Common myeloid progenitor, CD34-positive (primary cell): Measurements from ENCODE around the gene GABRB3.

Experiments used
- CTCF ChIA-PET: fragments of 350-600 bp; sonication (Branson Sonifier 250); formaldehyde crosslinking; loops from one replicate; lab custom pipeline; 2021; ENCODE audit warnings: antibody characterized with exemption; lab: Charles Lee
- POLR2A ChIA-PET: fragments of 350-600 bp; sonication (Branson Sonifier 250); formaldehyde crosslinking; loops from one replicate; lab custom pipeline; 2021; ENCODE audit warnings: antibody characterized with exemption; lab: Charles Lee
- DNase-seq, 3 donors: peaks; one replicate each; pipeline versions ENCODE4 v3.0.0 to v3.0.0-alpha.2; 2013
- H3K27ac ChIP-seq, 2 experiments: 1 replicate in 1 of 2; 2 replicates in 1 of 2; pipeline ENCODE4 v1.7.0; 2013; ENCODE audit warnings: inconsistent platforms in 2 of 2, low read length in 2 of 2, mild to moderate bottlenecking in 2 of 2, low read depth in 1 of 2, moderate library complexity in 1 of 2; ENCODE audit not compliant: severe bottlenecking in 2 of 2, insufficient read depth in 1 of 2, poor library complexity in 1 of 2
- H3K27me3 ChIP-seq, 5 experiments: replicated peaks in 2 of 5; 1 replicate in 3 of 5; 2 replicates in 2 of 5; pipeline versions ENCODE4 v1.6.1 to v1.7.0; 2013; ENCODE audit warnings: low read length in 4 of 5, mild to moderate bottlenecking in 2 of 5, moderate library complexity in 2 of 5, inconsistent platforms in 1 of 5; ENCODE audit not compliant: insufficient read depth in 5 of 5, control insufficient read depth in 4 of 5
- H3K36me3 ChIP-seq, 4 experiments: 1 replicate in 2 of 4; 2 replicates in 2 of 4; pipeline versions ENCODE4 v1.6.1 to v1.7.0; 2013; ENCODE audit warnings: low read length in 3 of 4, control low read depth in 1 of 4, mild to moderate bottlenecking in 1 of 4; ENCODE audit not compliant: control insufficient read depth in 4 of 4, insufficient read depth in 4 of 4
- H3K4me1 ChIP-seq, 4 experiments: 1 replicate in 3 of 4; 2 replicates in 1 of 4; pipeline versions ENCODE4 v1.6.1 to v1.7.1; 2013; ENCODE audit warnings: low read length in 3 of 4, mild to moderate bottlenecking in 3 of 4, control low read depth in 1 of 4, inconsistent platforms in 1 of 4, moderate library complexity in 1 of 4; ENCODE audit not compliant: control insufficient read depth in 4 of 4, insufficient read depth in 4 of 4; ENCODE audit errors: control extremely low read depth in 1 of 4
- H3K4me3 ChIP-seq, 7 experiments: 1 replicate in 4 of 7; 2 replicates in 3 of 7; pipeline versions ENCODE4 v1.5.1 to v1.7.0; 2013; ENCODE audit warnings: mild to moderate bottlenecking in 7 of 7, low read length in 6 of 7, moderate library complexity in 6 of 7, inconsistent platforms in 2 of 7, low read depth in 2 of 7, control low read depth in 1 of 7; ENCODE audit not compliant: insufficient read depth in 4 of 7, control insufficient read depth in 1 of 7; ENCODE audit errors: extremely low read depth in 1 of 7
- H3K9me3 ChIP-seq, 5 experiments: 1 replicate in 4 of 5; 2 replicates in 1 of 5; pipeline versions ENCODE4 v1.6.1 to v1.7.1; 2013; ENCODE audit warnings: low read length in 4 of 5, mild to moderate bottlenecking in 2 of 5, inconsistent platforms in 1 of 5, low read depth in 1 of 5, moderate library complexity in 1 of 5; ENCODE audit not compliant: control insufficient read depth in 4 of 5, insufficient read depth in 2 of 5; ENCODE audit errors: control extremely low read depth in 1 of 5
- WGBS: methylation state at CpG from one replicate; pipeline ENCODE4 v1.1.5; 2013; ENCODE audit not compliant: insufficient coverage; 5-methylcytosine and 5-hydroxymethylcytosine counted together

Gene GABRB3

DNA sequence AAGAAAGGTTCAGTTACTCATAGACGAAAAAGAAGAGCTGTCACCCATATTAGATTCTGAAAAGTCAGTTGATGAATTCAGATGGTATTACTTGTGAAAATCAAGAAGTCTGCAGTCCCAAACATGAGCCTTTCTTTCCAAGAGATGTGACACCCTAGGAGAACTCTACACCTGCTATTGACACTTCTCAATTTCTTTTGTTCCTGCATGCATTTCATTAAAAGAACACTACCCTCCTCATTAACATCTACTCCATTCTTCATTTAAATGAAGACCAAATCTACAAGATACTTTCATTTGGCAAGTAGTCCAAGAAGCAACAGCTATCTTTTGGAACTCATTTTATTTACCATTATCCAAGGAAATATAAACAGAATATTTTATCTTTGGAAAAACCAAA is 6.6 kb downstream of the GABRB3 start:
- no peak overlapping the region for H3K4me3 ChIP-seq
- DNase-seq, result no peak
- H3K27me3 ChIP-seq, result peaks cover 4 to 33% (median 17%) of the 10 kb centered on the region in 5 experiments
- ChIA-PET POLR2A (no interaction called here), CTCF (no interaction called here)
- no peaks in the 10 kb centered on the region for H3K9me3 ChIP-seq
- WGBS, result no CpG with 5 or more reads among the region's 1 CpG
- H3K4me1 ChIP-seq, result no peaks in the 10 kb centered on the region
- H3K27ac ChIP-seq, result no peak overlapping the region
- H3K36me3 ChIP-seq, result no peaks in the 10 kb centered on the region

DNA sequence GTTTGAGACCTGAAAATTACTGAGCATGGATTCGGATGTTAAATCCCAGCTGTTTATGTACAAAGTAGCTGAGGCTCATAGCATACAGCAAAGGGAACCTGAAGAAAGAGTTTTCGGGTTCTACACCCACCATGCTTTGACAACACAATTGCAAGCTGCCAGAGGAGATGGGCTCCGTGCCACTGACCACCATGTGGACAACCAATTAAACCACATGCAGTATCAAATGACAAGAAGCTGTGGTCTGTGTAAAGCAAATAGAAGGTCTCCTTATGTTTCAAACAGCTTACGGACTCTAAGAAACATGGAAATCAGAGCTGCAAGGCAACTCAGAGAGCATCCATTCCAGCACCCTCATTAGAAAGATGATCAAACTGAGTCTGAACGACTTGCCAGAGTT is 12.9 kb downstream of the GABRB3 start:
- WGBS, result 83% methylated on average over 3 of the region's 5 CpGs
- Histone ChIP-seq H3K36me3 (no peaks in the 10 kb centered on the region), H3K9me3 (no peaks in the 10 kb centered on the region), H3K27me3 (no peaks in the 10 kb centered on the region), H3K4me3 (no peak overlapping the region), H3K27ac (no peak overlapping the region), H3K4me1 (no peaks in the 10 kb centered on the region)
- no peak for DNase-seq
- ChIA-PET CTCF (no interaction called here), POLR2A (no interaction called here)

DNA sequence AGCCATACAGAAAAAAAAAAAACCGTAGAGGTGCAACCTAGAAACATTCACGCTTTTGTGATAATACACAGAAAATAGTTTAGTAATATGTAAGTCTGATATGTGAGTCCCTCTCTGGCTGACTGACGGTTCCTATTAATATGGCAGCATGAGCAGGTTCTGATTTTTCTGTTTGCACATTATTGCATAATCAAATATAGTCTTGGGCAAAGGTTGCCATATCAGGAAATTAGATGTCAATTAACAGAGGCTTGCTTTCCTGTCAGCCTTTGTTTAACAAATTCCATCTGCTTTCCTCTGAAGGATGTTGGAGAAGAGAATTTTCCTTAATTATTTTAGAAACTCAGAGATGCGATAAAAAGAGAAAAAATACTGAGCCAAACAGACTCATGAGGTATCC is 14.8 kb downstream of the GABRB3 start:
- Histone ChIP-seq H3K27me3 (no peaks in the 10 kb centered on the region), H3K4me1 (no peaks in the 10 kb centered on the region), H3K9me3 (no peaks in the 10 kb centered on the region), H3K27ac (no peak overlapping the region), H3K36me3 (no peaks in the 10 kb centered on the region), H3K4me3 (no peak overlapping the region)
- WGBS, result 75% methylated on average over 2 of the region's 4 CpGs
- no peak for DNase-seq
- ChIA-PET POLR2A (no interaction called here), CTCF (no interaction called here)

DNA sequence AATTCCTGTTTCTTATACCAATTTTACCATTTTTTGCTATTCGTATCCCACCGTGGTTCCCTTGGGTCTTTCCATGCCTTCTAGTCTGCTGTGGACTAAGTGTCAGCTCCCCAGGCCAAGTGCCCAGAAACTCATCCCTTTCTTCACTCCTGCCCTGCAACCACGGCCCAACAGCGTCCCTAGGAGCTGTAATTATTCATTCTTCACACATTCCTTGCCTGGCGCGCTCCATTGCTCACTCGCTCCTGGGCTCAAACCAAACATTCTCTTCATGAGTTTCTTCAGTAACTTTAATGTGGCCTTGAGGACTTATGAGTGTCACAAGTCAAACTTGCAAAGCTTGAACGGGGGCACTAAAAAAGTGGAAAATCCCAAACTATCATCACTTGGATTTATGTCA is 15.7 kb downstream of the GABRB3 start:
- DNase-seq, result no peak
- H3K27ac ChIP-seq, result no peak overlapping the region
- WGBS, result 73% methylated on average over 7 of the region's 8 CpGs
- H3K9me3 ChIP-seq, result no peaks in the 10 kb centered on the region
- POLR2A ChIA-PET, result no interaction called here
- H3K36me3 ChIP-seq, result no peaks in the 10 kb centered on the region
- no peak overlapping the region for H3K4me3 ChIP-seq
- no peaks in the 10 kb centered on the region for H3K4me1 ChIP-seq
- no peaks in the 10 kb centered on the region for H3K27me3 ChIP-seq
- CTCF ChIA-PET, result no interaction called here

DNA sequence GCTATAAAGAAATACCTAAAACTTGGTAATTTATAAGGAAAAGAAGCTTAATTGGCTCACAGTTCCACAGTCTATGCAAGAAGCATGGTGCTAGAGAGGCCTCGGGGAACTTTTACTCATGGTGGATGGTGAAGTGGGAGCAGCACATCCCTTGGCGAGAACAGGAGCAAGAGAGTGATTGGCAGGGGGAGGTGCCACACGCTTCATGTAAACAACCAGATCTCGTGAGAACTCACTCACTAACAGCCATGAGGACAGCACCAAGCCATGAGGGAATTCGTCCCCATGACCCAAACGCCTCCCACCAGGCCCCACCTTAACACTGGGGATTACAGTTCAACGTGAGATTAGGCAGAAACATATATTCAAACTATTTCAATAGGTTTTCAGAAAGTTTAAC is 28.0 kb downstream of the GABRB3 start:
- no peaks in the 10 kb centered on the region for H3K36me3 ChIP-seq
- ChIA-PET CTCF (no interaction called here), POLR2A (no interaction called here)
- no peaks in the 10 kb centered on the region for H3K27me3 ChIP-seq
- H3K9me3 ChIP-seq, result no peaks in the 10 kb centered on the region
- no peaks in the 10 kb centered on the region for H3K4me1 ChIP-seq
- 83% methylated on average over 4 of the region's 7 CpGs for WGBS
- no peak for DNase-seq
- H3K27ac ChIP-seq, result no peak overlapping the region
- H3K4me3 ChIP-seq, result no peak overlapping the region

DNA sequence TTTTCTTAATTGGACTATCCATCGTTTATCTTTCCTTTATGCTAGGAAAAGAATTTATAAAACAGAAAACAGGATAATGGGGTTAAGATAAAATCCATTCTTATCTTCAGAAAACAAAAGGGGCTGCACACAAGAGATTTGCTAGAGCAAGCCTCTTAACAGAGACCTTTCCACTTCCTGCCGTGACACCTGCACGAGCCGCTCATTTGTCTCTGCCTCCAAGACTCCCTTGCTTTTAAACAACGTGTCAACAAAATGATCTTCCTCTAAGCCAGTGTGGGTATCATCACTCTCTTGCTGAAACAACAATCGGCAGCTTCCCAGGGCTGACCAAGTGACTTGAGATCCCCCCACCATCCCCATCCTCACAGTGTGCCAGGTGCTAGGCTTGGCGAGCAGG is 33.1 kb downstream of the GABRB3 start:
- POLR2A ChIA-PET, result no interaction called here
- DNase-seq, result no peak
- 60% methylated on average over 6 of the region's 7 CpGs for WGBS
- H3K27me3 ChIP-seq, result no peaks in the 10 kb centered on the region
- no peak overlapping the region for H3K4me3 ChIP-seq
- no peaks in the 10 kb centered on the region for H3K4me1 ChIP-seq
- H3K27ac ChIP-seq, result no peak overlapping the region
- H3K36me3 ChIP-seq, result no peaks in the 10 kb centered on the region
- CTCF ChIA-PET, result no interaction called here
- H3K9me3 ChIP-seq, result no peaks in the 10 kb centered on the region

DNA sequence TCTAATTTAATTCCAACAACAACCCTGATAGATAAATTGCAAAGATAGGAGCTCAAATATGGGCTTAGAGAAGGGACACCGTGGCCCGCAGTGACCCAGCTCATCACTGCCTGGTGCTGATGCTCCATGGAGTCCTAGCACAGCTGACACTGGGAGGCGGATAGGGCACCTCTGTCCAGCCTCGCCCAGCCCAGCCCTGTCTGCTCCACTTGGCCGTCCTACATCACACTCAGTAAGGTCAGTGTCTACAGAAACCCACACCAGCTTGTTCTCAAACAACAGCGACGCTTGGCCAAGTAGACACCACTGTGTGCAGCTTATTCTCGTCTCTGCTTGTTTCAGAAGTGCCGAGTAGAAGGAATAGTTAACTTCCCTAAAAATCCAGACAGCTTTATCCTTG is 33.9 kb downstream of the GABRB3 start:
- Histone ChIP-seq H3K4me1 (no peaks in the 10 kb centered on the region), H3K9me3 (peaks cover 0 to 4% (median 0%) of the 10 kb centered on the region in 5 experiments), H3K4me3 (no peak overlapping the region), H3K27ac (no peak overlapping the region), H3K36me3 (no peaks in the 10 kb centered on the region), H3K27me3 (no peaks in the 10 kb centered on the region)
- DNase-seq, result no peak
- POLR2A ChIA-PET, result no interaction called here
- 89% methylated on average over 9 of the region's 9 CpGs for WGBS
- CTCF ChIA-PET, result no interaction called here
